Superior temporal gyrus (tissue), 1 donor: ENCODE measurements around the gene RSL1D1.
"Not testable (repeated sequence)": the region's sequence is repeated elsewhere in the genome, so short reads cannot be mapped to it uniquely, and the experiment has no call there.

ENCODE experiments used
- DNase-seq: peaks from one replicate; pipeline ENCODE4 v3.0.0-alpha.2; 2016; ENCODE audit errors: extremely low spot score

RSL1D1 gene

GRCh38 chr16:11797957-11798299, 53.4 kb downstream of the RSL1D1 start:
- no peak for DNase-seq

- DNase-seq = peak; percentile 96
Observed at GRCh38 chr16:11797166-11797956, 54.0 kb downstream of the RSL1D1 start, which contains the start of gene ZC3H7A. Gene ZC3H7A (minus strand): TSS chr16:11797258. CDS start chr16:11782354, 14,904 bp downstream.

DNA sequence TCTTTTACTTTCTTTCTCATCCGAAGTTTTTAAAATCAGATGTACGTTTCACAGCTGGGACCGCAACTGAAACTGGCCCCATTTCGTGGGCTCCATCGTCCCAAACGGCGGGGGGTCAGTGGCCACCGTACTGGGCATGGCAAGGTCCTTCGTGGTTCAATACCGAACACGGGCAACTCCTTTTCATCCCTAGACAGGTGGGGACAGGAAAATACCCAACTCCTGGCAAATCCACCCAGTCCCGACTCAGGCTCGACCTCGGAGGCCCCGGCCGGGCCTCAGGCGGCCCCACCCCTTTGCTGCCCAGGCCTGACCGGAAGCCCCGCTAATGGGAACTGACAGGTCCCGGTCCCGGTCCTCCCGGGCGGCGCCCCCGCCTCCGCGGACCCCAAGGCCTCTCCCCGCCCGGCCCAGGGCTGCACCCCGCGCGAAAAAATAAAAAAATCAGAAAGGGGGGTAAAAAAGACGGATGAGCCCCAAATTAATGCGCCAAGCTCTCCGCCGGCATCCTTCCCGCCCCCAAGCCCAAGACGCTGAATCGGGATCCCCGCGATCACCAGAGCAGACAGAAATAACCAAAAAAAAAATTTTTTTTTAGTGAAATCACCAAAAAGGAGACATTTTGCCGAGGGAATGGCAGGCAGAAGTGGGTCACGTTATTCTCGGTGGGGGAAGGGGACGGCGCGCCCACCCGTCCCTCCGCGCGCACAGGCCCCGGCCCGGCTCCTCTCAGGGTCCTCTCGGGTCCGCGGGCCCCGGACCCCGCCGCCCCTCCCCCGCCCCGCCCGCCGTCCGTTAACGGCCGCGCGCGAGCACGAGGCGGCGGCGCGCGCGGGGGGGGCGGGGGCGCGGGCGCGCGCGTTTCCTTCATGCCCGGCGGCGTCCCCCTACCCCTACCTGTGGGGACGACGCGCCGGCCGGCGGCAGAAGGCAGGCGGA, 54.8 kb downstream of the RSL1D1 start:
- no peak for DNase-seq

DNA sequence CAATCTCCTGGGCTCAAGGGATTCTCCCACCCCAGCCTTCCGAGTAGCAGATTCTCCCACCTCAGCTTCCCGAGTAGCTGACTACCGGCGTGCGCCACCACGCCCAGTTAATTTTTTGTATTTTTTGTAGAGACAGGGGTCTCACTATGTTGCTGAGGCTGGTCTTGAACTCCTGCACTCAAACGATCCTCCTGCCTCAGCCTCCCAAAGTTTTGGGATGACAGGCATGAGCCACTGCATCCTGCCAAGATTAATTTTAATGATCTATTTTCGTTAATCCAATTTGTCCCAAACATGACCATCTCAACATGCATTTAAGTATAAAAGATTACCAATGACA, 55.5 kb downstream of the RSL1D1 start:
- no peak for DNase-seq

GRCh38 chr16:11794996-11795886, 56.1 kb downstream of the RSL1D1 start:
- DNase-seq = no peak

DNA sequence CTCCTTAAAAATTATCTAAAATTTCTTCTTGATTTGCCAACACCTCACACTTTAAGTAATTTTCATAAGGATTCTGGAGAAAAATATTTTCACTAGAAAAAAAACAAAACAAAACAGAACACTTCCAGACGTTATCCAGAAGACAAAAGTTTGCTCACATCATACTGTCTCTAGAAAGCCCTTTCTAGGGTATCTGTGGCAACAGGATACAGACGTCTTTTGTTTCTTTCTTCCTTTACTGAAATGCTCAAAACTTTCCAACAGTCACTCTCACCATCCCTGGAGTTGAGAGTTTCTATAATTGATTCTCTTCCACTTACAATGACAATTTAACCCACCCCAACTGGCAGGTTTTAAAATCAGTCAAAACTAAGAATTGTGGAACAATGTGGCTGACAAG, 56.9 kb downstream of the RSL1D1 start:
- DNase-seq = no peak

DNA sequence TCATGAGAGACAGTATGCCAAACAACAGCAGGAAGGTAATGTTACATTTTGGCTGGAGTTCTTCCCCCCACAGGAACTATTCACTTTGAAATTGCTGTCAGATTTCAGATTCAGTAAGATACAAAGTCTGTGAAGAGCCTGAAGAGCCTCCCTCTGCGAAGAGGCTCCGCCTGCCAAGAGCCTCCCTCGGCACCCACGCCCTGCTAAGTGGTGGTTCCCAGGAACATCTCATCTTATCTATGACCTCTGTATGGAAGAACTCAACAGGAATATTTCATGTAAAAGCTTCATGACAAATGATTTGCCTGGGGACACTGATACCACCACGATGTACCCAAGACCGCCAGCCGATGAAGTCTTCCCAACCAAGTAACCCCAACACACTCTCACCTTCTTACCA, 57.5 kb downstream of the RSL1D1 start:
- DNase-seq = no peak

DNA sequence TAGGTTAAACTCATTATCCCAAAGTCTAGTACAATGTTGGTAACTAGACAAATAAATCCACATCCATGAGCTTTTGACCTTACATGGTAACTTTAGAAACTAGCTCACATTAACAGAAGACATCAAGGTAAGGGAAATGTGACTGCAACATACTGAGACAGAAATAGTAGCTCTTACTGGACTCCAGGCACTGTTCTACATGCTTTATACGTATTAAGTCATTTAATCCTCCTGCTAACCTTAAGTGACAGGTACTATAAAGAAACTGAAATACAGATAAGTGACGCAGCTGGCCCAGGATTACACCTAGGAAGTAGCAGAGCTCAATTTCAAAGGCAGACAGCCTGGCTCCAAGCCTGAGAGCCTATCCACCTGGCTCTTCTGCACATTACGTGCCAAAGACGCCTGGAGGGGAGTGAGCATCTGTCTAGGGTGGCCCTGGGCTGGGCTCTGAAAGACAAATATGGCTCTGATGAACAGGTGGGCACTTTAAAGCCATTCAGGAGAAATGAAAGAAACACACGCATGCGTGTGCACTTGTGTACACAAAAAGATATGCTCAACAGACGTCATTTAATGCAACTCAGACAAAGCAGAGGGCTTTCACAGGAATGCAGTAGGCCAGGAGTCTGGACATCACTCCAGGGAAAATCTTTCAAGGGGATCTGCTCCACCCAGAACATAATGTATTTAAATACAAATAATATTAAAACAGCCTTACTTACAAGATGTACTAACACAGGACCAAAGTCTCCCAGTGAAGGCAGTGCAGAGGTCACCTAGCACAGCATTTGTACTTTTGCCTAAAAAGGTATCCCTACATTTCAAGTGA, 58.7 kb downstream of the RSL1D1 start:
- no peak for DNase-seq

DNA sequence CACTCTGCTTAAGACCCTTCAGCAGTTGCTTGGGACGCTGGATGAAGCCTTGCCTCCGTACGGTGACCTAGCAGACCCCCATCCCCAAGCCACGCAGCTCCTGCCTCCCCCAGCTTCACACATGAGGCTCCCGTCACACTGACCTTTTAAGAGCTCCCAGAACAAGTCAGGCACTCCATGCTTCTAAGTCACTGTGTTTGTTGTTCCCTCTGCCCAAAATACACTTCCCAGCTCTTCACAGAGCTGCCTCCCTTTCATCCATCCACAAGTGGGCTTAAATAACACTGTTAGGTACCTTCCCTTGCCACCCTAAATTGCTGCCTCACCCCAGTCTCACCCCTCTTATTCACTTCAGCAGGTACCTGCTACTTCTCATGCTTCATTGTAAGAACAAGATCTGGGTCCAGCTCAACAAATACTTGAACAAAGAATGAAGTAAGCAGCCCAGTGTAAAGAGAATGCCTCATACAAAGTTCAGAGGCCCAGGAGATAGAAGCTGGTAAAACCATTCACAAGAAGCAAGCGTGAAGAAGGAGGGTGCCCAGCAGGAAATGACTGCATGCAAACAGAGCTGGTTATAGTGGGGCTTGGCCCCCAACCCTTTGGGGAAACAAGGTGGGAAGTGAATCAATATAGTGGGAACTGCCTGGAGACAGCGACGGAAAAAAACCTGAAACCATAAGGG, 60.1 kb downstream of the RSL1D1 start:
- DNase-seq = no peak

DNA sequence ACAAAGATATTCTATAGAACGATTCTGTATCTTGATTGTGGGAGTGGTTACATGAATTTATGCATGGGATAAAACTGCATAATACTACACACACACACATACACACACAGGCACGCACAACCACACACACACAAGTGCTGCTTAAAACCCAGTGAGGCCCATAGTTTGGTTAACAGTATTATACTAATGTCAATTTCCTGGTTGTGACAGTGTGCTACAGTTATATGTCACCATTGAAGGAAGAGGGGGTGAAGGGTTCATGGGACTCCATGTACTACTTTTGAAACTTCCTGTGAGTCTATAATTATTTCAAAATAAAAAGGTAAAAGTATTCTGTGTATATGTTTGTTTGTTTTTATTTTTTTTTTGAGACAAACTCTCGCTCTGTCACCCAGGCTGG, 62.4 kb downstream of the RSL1D1 start:
- DNase-seq = no peak

DNA sequence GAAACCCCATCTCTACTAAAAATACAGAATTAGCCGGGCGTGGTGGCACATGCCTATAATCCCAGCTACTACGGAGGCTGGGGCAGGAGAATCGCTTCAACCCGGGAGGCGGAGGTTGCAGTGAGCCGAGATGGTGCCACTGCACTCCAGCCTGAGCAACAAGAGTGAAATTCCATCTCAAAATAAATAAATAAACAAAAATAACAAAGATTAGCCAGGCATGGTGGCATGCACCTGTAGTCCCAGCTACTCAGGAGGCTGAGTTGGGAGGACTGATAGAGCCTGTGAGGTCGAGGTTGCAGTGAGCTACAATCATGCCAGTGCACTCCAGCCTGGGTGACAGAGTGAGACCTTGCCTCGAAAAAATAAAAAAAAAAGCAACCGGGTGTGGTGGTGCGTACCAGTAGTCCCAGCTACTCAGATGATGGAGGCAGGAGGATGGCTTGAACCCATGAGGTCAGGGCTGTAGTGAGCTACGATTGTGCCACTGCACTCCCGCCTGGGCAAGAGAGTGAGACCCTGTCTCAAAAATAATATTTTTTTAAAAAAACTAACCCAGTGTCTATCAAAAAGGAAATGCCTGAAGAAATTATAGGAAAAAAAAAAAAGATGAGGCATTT, 66.3 kb downstream of the RSL1D1 start:
- not testable (repeated sequence) for DNase-seq

DNA sequence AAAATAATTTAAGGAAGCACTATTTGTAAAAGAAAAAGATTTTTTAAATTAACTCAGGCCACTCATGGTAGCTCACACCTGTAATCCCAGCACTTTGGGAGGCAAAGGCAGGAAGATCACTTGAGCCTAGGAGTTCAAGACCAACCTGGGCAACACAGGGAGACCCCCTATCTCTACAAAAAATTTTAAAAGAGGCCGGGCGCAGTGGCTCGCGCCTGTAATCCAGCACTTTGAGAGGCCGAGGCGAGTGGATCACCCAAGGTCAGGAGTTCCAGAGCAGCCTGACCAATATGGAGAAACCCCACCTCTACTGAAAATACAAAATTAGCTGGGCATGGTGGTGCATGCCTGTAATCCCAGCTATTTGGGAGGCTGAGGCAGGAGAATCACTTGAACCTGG, 67.0 kb downstream of the RSL1D1 start:
- DNase-seq = not testable (repeated sequence)

- DNase-seq = no peak
Observed at GRCh38 chr16:11784038-11784369, 67.3 kb downstream of the RSL1D1 start.
